LHCN-M2 (cell line): Measurements from ENCODE around the gene GNL2. TPM values are rescaled to one million over a fixed set of nuclear protein-coding genes. Genes with fewer than 3 reads are reported as not detected.
"Not testable (repeated sequence)": the region's sequence is repeated elsewhere in the genome, so short reads cannot be mapped to it uniquely, and the experiment has no call there.

Experiments used
- DNase-seq: peaks from one replicate; pipeline ENCODE4 v3.0.0-alpha.2; 2012; ENCODE audit warnings: low read depth
- total RNA-seq: library from RNA; depleted of rRNA; stranded (reverse); fragments of >200 nt; gene quantifications from 2 replicates; pipeline ENCODE4 v1.2.3, GENCODE V29; 2014

Gene GNL2
- total RNA-seq, 1 experiment from 2014 or later, result 65.1 TPM

GRCh38 chr1:37609002-37609401 lies 13.3 kb upstream of the GNL2 start:
- DNase-seq, result no peak

GRCh38 chr1:37606481-37607263 lies 10.9 kb upstream of the GNL2 start:
- DNase-seq, result no peak

- no peak for DNase-seq
Measured at GRCh38 chr1:37605806-37606474, 10.2 kb upstream of the GNL2 start.

GRCh38 chr1:37605061-37605650 lies 9.4 kb upstream of the GNL2 start:
- no peak for DNase-seq

GRCh38 chr1:37602750-37603694 lies 7.3 kb upstream of the GNL2 start:
- DNase-seq, result peak; percentile 34

- no peak for DNase-seq
Measured at GRCh38 chr1:37601441-37601840, 5.7 kb upstream of the GNL2 start.

- DNase-seq, result no peak
Measured at GRCh38 chr1:37599940-37600339, 4.2 kb upstream of the GNL2 start.

GRCh38 chr1:37596182-37596667 lies 488 bp upstream of the GNL2 start:
- no peak for DNase-seq

- DNase-seq, result no peak
Measured at GRCh38 chr1:37593726-37594125, 2.0 kb downstream of the GNL2 start.

- no peak for DNase-seq
Measured at GRCh38 chr1:37588939-37589338, 6.8 kb downstream of the GNL2 start.

- not testable (repeated sequence) for DNase-seq
Measured at GRCh38 chr1:37584544-37584943, 11.2 kb downstream of the GNL2 start.

- peak; percentile 17 for DNase-seq
Measured at GRCh38 chr1:37575692-37576091, 20.0 kb downstream of the GNL2 start.

GRCh38 chr1:37574834-37575480 lies 20.8 kb downstream of the GNL2 start:
- peak; percentile 80 for DNase-seq

- DNase-seq, result no peak
Measured at GRCh38 chr1:37570528-37571334, 25.0 kb downstream of the GNL2 start.

GRCh38 chr1:37567023-37567422 lies 28.7 kb downstream of the GNL2 start:
- no peak for DNase-seq

- DNase-seq, result no peak
Measured at GRCh38 chr1:37564892-37565291, 30.8 kb downstream of the GNL2 start.

- no peak for DNase-seq
Measured at GRCh38 chr1:37562984-37563383, 32.8 kb downstream of the GNL2 start.

- peak; percentile 28 for DNase-seq
Measured at GRCh38 chr1:37561133-37562132, 34.3 kb downstream of the GNL2 start.
